MG63 (cell line): Measurements from ENCODE around the gene NOTO. TPM values are rescaled to one million over a fixed set of nuclear protein-coding genes. Genes with fewer than 3 reads are reported as not detected.
"Not testable (repeated sequence)": the region's sequence is repeated elsewhere in the genome, so short reads cannot be mapped to it uniquely, and the experiment has no call there.

Experiments
- DNase-seq: peaks from one replicate; pipeline ENCODE4 v3.0.0-alpha.2; 2020
- H3K27me3 ChIP-seq: fragments of 250-450 bp; sonication (Bioruptor Pico); 2 replicates; pipeline ENCODE4 v1.5.1; 2020; ENCODE audit warnings: mild to moderate bottlenecking, moderate library complexity
- H3K36me3 ChIP-seq: fragments of 250-450 bp; sonication (Bioruptor Pico); 2 replicates; pipeline ENCODE4 v1.5.1; 2020; ENCODE audit warnings: mild to moderate bottlenecking, moderate library complexity
- H3K4me3 ChIP-seq: fragments of 250-450 bp; sonication (Bioruptor Pico); 2 replicates; pipeline ENCODE4 v1.5.1; 2020; ENCODE audit warnings: mild to moderate bottlenecking, moderate library complexity
- H3K9me3 ChIP-seq: fragments of 250-450 bp; sonication (Bioruptor Pico); 2 replicates; pipeline ENCODE4 v1.5.1; 2020; ENCODE audit warnings: mild to moderate bottlenecking, moderate library complexity
- total RNA-seq: library from RNA; depleted of rRNA; stranded (reverse); fragments of >200 nt; shearing (Covaris generic); gene quantifications from 2 replicates; pipeline ENCODE4 v1.2.3, GENCODE V29; 2014; ENCODE audit warnings: low replicate concordance; rRNA removed

The NOTO gene
- total RNA-seq = 0.16 TPM in 1 of 2 replicates, not detected in the other

GRCh38 chr2:73202156-73203054 is at the start of gene NOTO:
TSS of gene NOTO (plus strand) at chr2:73202574. CDS start at chr2:73202667, 93 bp downstream.
- peaks cover 6% of the 10 kb centered on the region; the same call in 1 of the 2 replicates for H3K27me3 ChIP-seq
- peak; percentile 31 for DNase-seq
- H3K4me3 ChIP-seq = peak within 1 kb of the TSS; percentile 15; the same call in 1 of the 2 replicates

GRCh38 chr2:73156539-73157124 is 45.7 kb upstream of the NOTO start:
- peak; percentile 60 for DNase-seq
- Histone ChIP-seq H3K27me3 (no peaks in the 10 kb centered on the region), H3K4me3 (no peak overlapping the region), H3K9me3 (no peaks in the 10 kb centered on the region), H3K36me3 (no peaks in the 10 kb centered on the region)

More at GRCh38 chr2:73202156-73203054, at the start of gene NOTO:
- no peaks in the 10 kb centered on the region for H3K9me3 ChIP-seq
- H3K36me3 ChIP-seq = no peaks in the 10 kb centered on the region

- Histone ChIP-seq H3K4me3 (no peak overlapping the region), H3K27me3 (no peaks in the 10 kb centered on the region), H3K9me3 (no peaks in the 10 kb centered on the region), H3K36me3 (no peaks in the 10 kb centered on the region)
- DNase-seq = no peak
These were observed 39.5 kb upstream of the NOTO start for GRCh38 chr2:73162856-73163391.

GRCh38 chr2:73163483-73164367 is 38.6 kb upstream of the NOTO start:
- H3K4me3 ChIP-seq = no peak overlapping the region
- no peaks in the 10 kb centered on the region for H3K36me3 ChIP-seq
- H3K9me3 ChIP-seq = no peaks in the 10 kb centered on the region
- DNase-seq = peak; percentile 49
- no peaks in the 10 kb centered on the region for H3K27me3 ChIP-seq

GRCh38 chr2:73165978-73166377 is 36.4 kb upstream of the NOTO start:
- not testable (repeated sequence) for DNase-seq, H3K27me3 ChIP-seq, H3K36me3 ChIP-seq, H3K4me3 ChIP-seq, H3K9me3 ChIP-seq

- not testable (repeated sequence) for H3K36me3 ChIP-seq, DNase-seq, H3K4me3 ChIP-seq, H3K27me3 ChIP-seq, H3K9me3 ChIP-seq
These were observed 35.6 kb upstream of the NOTO start for GRCh38 chr2:73166813-73167212.

GRCh38 chr2:73168348-73168747 is 34.0 kb upstream of the NOTO start:
- not testable (repeated sequence) for DNase-seq

GRCh38 chr2:73170341-73170740 is 32.0 kb upstream of the NOTO start:
- not testable (repeated sequence) for H3K9me3 ChIP-seq, DNase-seq, H3K36me3 ChIP-seq

More at GRCh38 chr2:73168348-73168747, 34.0 kb upstream of the NOTO start:
- not testable (repeated sequence) for H3K9me3 ChIP-seq, H3K36me3 ChIP-seq, H3K27me3 ChIP-seq, H3K4me3 ChIP-seq

GRCh38 chr2:73172963-73173362 is 29.4 kb upstream of the NOTO start:
- Histone ChIP-seq H3K27me3 (peaks cover 7% of the 10 kb centered on the region; the same call in 1 of the 2 replicates), H3K36me3 (no peaks in the 10 kb centered on the region), H3K4me3 (no peak overlapping the region), H3K9me3 (no peaks in the 10 kb centered on the region)
- no peak for DNase-seq

More at GRCh38 chr2:73170341-73170740, 32.0 kb upstream of the NOTO start:
- not testable (repeated sequence) for H3K27me3 ChIP-seq, H3K4me3 ChIP-seq

GRCh38 chr2:73173781-73174180 is 28.6 kb upstream of the NOTO start:
- DNase-seq = no peak
- Histone ChIP-seq H3K36me3 (no peaks in the 10 kb centered on the region), H3K9me3 (no peaks in the 10 kb centered on the region), H3K27me3 (peaks cover 10% of the 10 kb centered on the region), H3K4me3 (no peak overlapping the region)

- DNase-seq = no peak
- Histone ChIP-seq H3K9me3 (no peaks in the 10 kb centered on the region), H3K4me3 (no peak overlapping the region), H3K27me3 (peaks cover 12% of the 10 kb centered on the region), H3K36me3 (no peaks in the 10 kb centered on the region)
These were observed 28.1 kb upstream of the NOTO start for GRCh38 chr2:73174244-73174643.

- Histone ChIP-seq H3K27me3 (peaks cover 17% of the 10 kb centered on the region), H3K36me3 (no peaks in the 10 kb centered on the region), H3K4me3 (no peak overlapping the region), H3K9me3 (no peaks in the 10 kb centered on the region)
- no peak for DNase-seq
These were observed 27.3 kb upstream of the NOTO start for GRCh38 chr2:73174941-73175662.

GRCh38 chr2:73175663-73176204 is 26.6 kb upstream of the NOTO start:
- DNase-seq = no peak
- Histone ChIP-seq H3K36me3 (no peaks in the 10 kb centered on the region), H3K4me3 (no peak overlapping the region), H3K27me3 (peaks cover 23% of the 10 kb centered on the region), H3K9me3 (no peaks in the 10 kb centered on the region)

- Histone ChIP-seq H3K27me3 (peaks cover 29% of the 10 kb centered on the region), H3K4me3 (no peak overlapping the region), H3K36me3 (no peaks in the 10 kb centered on the region), H3K9me3 (no peaks in the 10 kb centered on the region)
- DNase-seq = no peak
These were observed 26.0 kb upstream of the NOTO start for GRCh38 chr2:73176205-73176880.
